Activated CD4-positive, alpha-beta T cell treated with anti-CD3 and anti-CD28 coated beads for 36 hours (primary cell): ENCODE data around the gene TMEM123. TPM values are rescaled to one million over a fixed set of nuclear protein-coding genes. Genes with fewer than 3 reads are reported as not detected.
A peak's percentile ranks its signal among the peaks of the same experiment; 100 is the strongest.

ENCODE experiments used
- ATAC-seq: fragments of 200-7000 bp; cut with Tn5 transposase; one replicate; pipeline ENCODE4 v1.10.0; 2021; ENCODE audit warnings: mild to moderate bottlenecking, moderate library complexity
- CTCF ChIA-PET: fragments of 350-600 bp; sonication (Branson Sonifier 250); formaldehyde crosslinking; loops from one replicate; lab custom pipeline; 2021; ENCODE audit warnings: antibody characterized with exemption; lab: Charles Lee
- POLR2A ChIA-PET: fragments of 350-600 bp; sonication (Branson Sonifier 250); formaldehyde crosslinking; loops from one replicate; lab custom pipeline; 2021; ENCODE audit warnings: antibody characterized with exemption, inconsistent platforms; lab: Charles Lee
- DNase-seq: peaks from one replicate; pipeline ENCODE4 v3.0.0-alpha.2; 2020
- H3K27ac Mint-ChIP-seq: one replicate; pipeline ENCODE4 v1.8.0; 2021; ENCODE audit warnings: mixed read lengths
- H3K27me3 Mint-ChIP-seq: one replicate; pipeline ENCODE4 v1.8.0; 2021; ENCODE audit warnings: mixed read lengths
- H3K36me3 Mint-ChIP-seq: one replicate; pipeline ENCODE4 v1.8.0; 2021; ENCODE audit warnings: low read depth, mixed read lengths
- H3K4me1 Mint-ChIP-seq: one replicate; pipeline ENCODE4 v1.8.0; 2021; ENCODE audit warnings: mixed read lengths
- H3K4me3 Mint-ChIP-seq: one replicate; pipeline ENCODE4 v1.8.0; 2021; ENCODE audit warnings: mild to moderate bottlenecking, moderate library complexity, mixed read lengths
- H3K9me3 Mint-ChIP-seq: one replicate; pipeline ENCODE4 v1.8.0; 2021; ENCODE audit warnings: low read depth, mixed read lengths
- intact Hi-C, 2 experiments: fragments of 100-400 bp; cut with DNase I in 1 of 2; cut with micrococcal nuclease in 1 of 2; formaldehyde crosslinking; loops; one replicate each; pipeline versions ENCODE4 v1.14.2 to v1.15.1; 2022 to 2024; cut with DNase I, micrococcal nuclease
- total RNA-seq, 2 experiments: library from RNA; stranded (reverse); gene quantifications; one replicate each; pipeline ENCODE4 v1.2.3, GENCODE V29; 2021

The TMEM123 gene
- total RNA-seq, 2 experiments from 2014 or later, result 179 to 392 TPM

- ATAC-seq, result no peak
These were observed 11.5 kb upstream of the TMEM123 start for GRCh38 chr11:102464037-102464436.

GRCh38 chr11:102462610-102463009 lies 10.0 kb upstream of the TMEM123 start:
- ChIA-PET CTCF (interaction anchor here (0.8 to 1.5 kb wide), 3 partner anchors 14 to 70 kb away, joined by 3 to 7 read pairs (median 3); no protein-coding TSS in a partner anchor), POLR2A (interaction anchor here (0.7 kb wide), 2 partner anchors 9 to 12 kb away, joined by 3 to 5 read pairs; no protein-coding TSS in a partner anchor)
- ATAC-seq, result no peak
- Mint-ChIP-seq H3K4me1 (peaks cover 65% of the 10 kb centered on the region), H3K4me3 (no peak overlapping the region), H3K27me3 (no peaks in the 10 kb centered on the region), H3K27ac (no peak overlapping the region), H3K9me3 (no peaks in the 10 kb centered on the region), H3K36me3 (no peaks in the 10 kb centered on the region)
- intact Hi-C loops, result no loop called here
- DNase-seq, result no peak

More at GRCh38 chr11:102464037-102464436, 11.5 kb upstream of the TMEM123 start:
- Mint-ChIP-seq H3K4me1 (peaks cover 65% of the 10 kb centered on the region), H3K36me3 (no peaks in the 10 kb centered on the region), H3K4me3 (no peak overlapping the region), H3K9me3 (no peaks in the 10 kb centered on the region), H3K27ac (no peak overlapping the region), H3K27me3 (no peaks in the 10 kb centered on the region)
- intact Hi-C loops, result no loop called here
- no peak for DNase-seq
- ChIA-PET CTCF (no interaction called here), POLR2A (no interaction called here)

- ChIA-PET POLR2A (no interaction called here), CTCF (interaction anchor here (3.9 kb wide), 1 partner anchor 68 kb away, joined by 18 read pairs; no protein-coding TSS in a partner anchor)
- Mint-ChIP-seq H3K4me1 (peaks cover 69% of the 10 kb centered on the region), H3K4me3 (no peak overlapping the region), H3K27ac (peak overlapping the region; percentile 65), H3K27me3 (no peaks in the 10 kb centered on the region), H3K9me3 (no peaks in the 10 kb centered on the region), H3K36me3 (no peaks in the 10 kb centered on the region)
- intact Hi-C loops, result no loop called here
- no peak for DNase-seq
- no peak for ATAC-seq
These were observed 6.8 kb upstream of the TMEM123 start for GRCh38 chr11:102459393-102459792.

GRCh38 chr11:102458548-102458947 lies 6.0 kb upstream of the TMEM123 start:
- CTCF ChIA-PET, result interaction anchor here (1.0 to 3.9 kb wide), 2 partner anchors 9 to 67 kb away, joined by 6 to 18 read pairs; no protein-coding TSS in a partner anchor
- intact Hi-C loops, result no loop called here

GRCh38 chr11:102457865-102458264 lies 5.3 kb upstream of the TMEM123 start:
- POLR2A ChIA-PET, result interaction anchor here (0.8 to 1.3 kb wide), 2 partner anchors 12 to 18 kb away, joined by 3 to 4 read pairs; no protein-coding TSS in a partner anchor
- CTCF ChIA-PET, result interaction anchor here (0.9 to 3.9 kb wide), 5 partner anchors 9 to 137 kb away, joined by 3 to 18 read pairs (median 6); no protein-coding TSS in a partner anchor
- Mint-ChIP-seq H3K27ac (peak overlapping the region; percentile 84), H3K36me3 (no peaks in the 10 kb centered on the region), H3K9me3 (no peaks in the 10 kb centered on the region), H3K4me1 (peaks cover 78% of the 10 kb centered on the region), H3K4me3 (no peak overlapping the region), H3K27me3 (no peaks in the 10 kb centered on the region)
- ATAC-seq, result no peak
- no peak for DNase-seq
- intact Hi-C loops, result no loop called here

More at GRCh38 chr11:102458548-102458947, 6.0 kb upstream of the TMEM123 start:
- Mint-ChIP-seq H3K4me1 (peaks cover 72% of the 10 kb centered on the region), H3K9me3 (no peaks in the 10 kb centered on the region), H3K27ac (peak overlapping the region; percentile 65), H3K4me3 (no peak overlapping the region), H3K36me3 (no peaks in the 10 kb centered on the region), H3K27me3 (no peaks in the 10 kb centered on the region)
- POLR2A ChIA-PET, result no interaction called here
- ATAC-seq (no peak), DNase-seq (no peak)

- Mint-ChIP-seq H3K36me3 (no peaks in the 10 kb centered on the region), H3K27ac (peak overlapping the region; percentile 84), H3K4me1 (peaks cover 75% of the 10 kb centered on the region), H3K9me3 (no peaks in the 10 kb centered on the region), H3K4me3 (no peak overlapping the region), H3K27me3 (no peaks in the 10 kb centered on the region)
- ATAC-seq, result peak; percentile 15
- intact Hi-C loops, result no loop called here
- ChIA-PET POLR2A (interaction anchor here (0.8 to 1.3 kb wide), 2 partner anchors 11 to 19 kb away, joined by 3 to 4 read pairs; no protein-coding TSS in a partner anchor), CTCF (interaction anchor here (0.9 to 3.9 kb wide), 5 partner anchors 10 to 137 kb away, joined by 3 to 18 read pairs (median 6); no protein-coding TSS in a partner anchor)
- DNase-seq, result no peak
These were observed 4.6 kb upstream of the TMEM123 start for GRCh38 chr11:102457056-102457677.

GRCh38 chr11:102456381-102456780 lies 3.8 kb upstream of the TMEM123 start:
- CTCF ChIA-PET, result interaction anchor here (2.2 to 3.9 kb wide), 2 partner anchors 21 to 65 kb away, joined by 11 to 18 read pairs; no protein-coding TSS in a partner anchor
- peaks cover 75% of the 10 kb centered on the region for H3K4me1 Mint-ChIP-seq
- POLR2A ChIA-PET, result no interaction called here
- no peaks in the 10 kb centered on the region for H3K27me3 Mint-ChIP-seq
- H3K9me3 Mint-ChIP-seq, result no peaks in the 10 kb centered on the region
- H3K27ac Mint-ChIP-seq, result no peak overlapping the region
- DNase-seq (no peak), ATAC-seq (no peak)
- no peak overlapping the region for H3K4me3 Mint-ChIP-seq
- intact Hi-C loops, result no loop called here
- H3K36me3 Mint-ChIP-seq, result peaks cover 7% of the 10 kb centered on the region

GRCh38 chr11:102453921-102454320 lies 1.4 kb upstream of the TMEM123 start:
- Mint-ChIP-seq H3K27me3 (no peaks in the 10 kb centered on the region), H3K27ac (peak overlapping the region; percentile 7), H3K4me3 (no peak overlapping the region), H3K36me3 (peaks cover 19% of the 10 kb centered on the region), H3K9me3 (no peaks in the 10 kb centered on the region), H3K4me1 (peaks cover 82% of the 10 kb centered on the region)
- no peak for ATAC-seq
- no peak for DNase-seq
- intact Hi-C loops, result loop anchor here in 1 of 2 experiments (2.0 to 5.0 kb wide), 4 partner anchors 17 to 108 kb away; partner anchors contain the start of gene BIRC2
- ChIA-PET POLR2A (interaction anchor here (0.9 to 1.0 kb wide), 3 partner anchors 12 to 104 kb away, joined by 3 to 4 read pairs (median 3); no protein-coding TSS in a partner anchor), CTCF (no interaction called here)

- peak overlapping the region; percentile 86 for H3K4me3 Mint-ChIP-seq
- peak; percentile 67 for DNase-seq
- H3K27me3 Mint-ChIP-seq, result no peaks in the 10 kb centered on the region
- CTCF ChIA-PET, result interaction anchor here (0.5 kb wide), 1 partner anchor 160 kb away, joined by 3 read pairs; no protein-coding TSS in a partner anchor
- intact Hi-C loops, result loop anchor here in 1 of 2 experiments (2.0 to 5.0 kb wide), 4 partner anchors 18 to 109 kb away; partner anchors contain the start of gene BIRC2
- H3K9me3 Mint-ChIP-seq, result no peaks in the 10 kb centered on the region
- no peak for ATAC-seq
- peaks cover 82% of the 10 kb centered on the region for H3K4me1 Mint-ChIP-seq
- H3K36me3 Mint-ChIP-seq, result peaks cover 24% of the 10 kb centered on the region
- POLR2A ChIA-PET, result interaction anchor here (0.9 to 1.0 kb wide), 3 partner anchors 12 to 104 kb away, joined by 3 to 4 read pairs (median 3); no protein-coding TSS in a partner anchor
- H3K27ac Mint-ChIP-seq, result peak overlapping the region; percentile 91
These were observed 734 bp upstream of the TMEM123 start for GRCh38 chr11:102453302-102453695.

GRCh38 chr11:102451681-102452460 lies 694 bp downstream of the TMEM123 start:
- ChIA-PET CTCF (interaction anchor here (0.8 to 2.2 kb wide), 11 partner anchors 13 to 656 kb away, joined by 3 to 7 read pairs (median 4); no protein-coding TSS in a partner anchor), POLR2A (interaction anchor here (0.6 to 1.1 kb wide), 5 partner anchors 21 to 106 kb away, joined by 3 to 9 read pairs (median 7); no protein-coding TSS in a partner anchor)
- Mint-ChIP-seq H3K27ac (peak overlapping the region; percentile 91), H3K4me3 (peak overlapping the region; percentile 86), H3K27me3 (no peaks in the 10 kb centered on the region), H3K36me3 (peaks cover 38% of the 10 kb centered on the region), H3K9me3 (no peaks in the 10 kb centered on the region), H3K4me1 (peaks cover 82% of the 10 kb centered on the region)
- peak; percentile 90 for DNase-seq
- peak; percentile 66 for ATAC-seq
- intact Hi-C loops, result loop anchor here (1.0 to 5.0 kb wide), 12 partner anchors 19 to 135 kb away; partner anchors contain the start of genes BIRC2 (in 2 of the 2) and BIRC3 (in 2 of the 2)
